ENCODE results near the gene FXYD4. TPM values are rescaled to one million over a fixed set of nuclear protein-coding genes. Genes with fewer than 3 reads are reported as not detected.

The FXYD4 gene
- polyA plus RNA-seq, 1 of the 3 experiments (the other 2 are of a cell fraction) = not detected

DNA sequence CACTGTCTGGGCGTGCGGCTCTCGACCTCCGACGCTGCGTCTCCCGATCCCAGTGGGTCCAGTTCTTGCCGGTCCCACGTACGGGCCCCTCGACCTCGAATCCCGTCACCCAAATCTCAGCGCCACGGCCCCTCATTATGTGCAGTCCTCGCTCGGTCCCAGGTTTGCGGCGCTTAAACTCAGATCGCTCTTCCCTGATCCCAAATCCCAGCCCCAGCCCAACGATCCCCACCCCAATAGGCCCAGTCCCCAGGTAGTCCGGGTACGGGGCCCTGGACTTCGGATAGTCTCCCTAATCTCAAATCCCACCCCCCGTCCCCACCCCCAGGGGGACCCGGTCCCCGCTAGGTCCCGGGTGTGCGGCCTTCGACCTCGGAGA lies 36.9 kb downstream of the FXYD4 start:
- TF ChIP-seq ELF1 (IDR thresholded peaks at IDR 0.05) (no peak), RXRA (IDR thresholded peaks at IDR 0.05; ENCODE audit: borderline replicate concordance, low read depth) (no peak), RCOR1 (IDR thresholded peaks at IDR 0.05; ENCODE audit: low read length) (no peak)
- TF ChIP-seq, protein P1, sequence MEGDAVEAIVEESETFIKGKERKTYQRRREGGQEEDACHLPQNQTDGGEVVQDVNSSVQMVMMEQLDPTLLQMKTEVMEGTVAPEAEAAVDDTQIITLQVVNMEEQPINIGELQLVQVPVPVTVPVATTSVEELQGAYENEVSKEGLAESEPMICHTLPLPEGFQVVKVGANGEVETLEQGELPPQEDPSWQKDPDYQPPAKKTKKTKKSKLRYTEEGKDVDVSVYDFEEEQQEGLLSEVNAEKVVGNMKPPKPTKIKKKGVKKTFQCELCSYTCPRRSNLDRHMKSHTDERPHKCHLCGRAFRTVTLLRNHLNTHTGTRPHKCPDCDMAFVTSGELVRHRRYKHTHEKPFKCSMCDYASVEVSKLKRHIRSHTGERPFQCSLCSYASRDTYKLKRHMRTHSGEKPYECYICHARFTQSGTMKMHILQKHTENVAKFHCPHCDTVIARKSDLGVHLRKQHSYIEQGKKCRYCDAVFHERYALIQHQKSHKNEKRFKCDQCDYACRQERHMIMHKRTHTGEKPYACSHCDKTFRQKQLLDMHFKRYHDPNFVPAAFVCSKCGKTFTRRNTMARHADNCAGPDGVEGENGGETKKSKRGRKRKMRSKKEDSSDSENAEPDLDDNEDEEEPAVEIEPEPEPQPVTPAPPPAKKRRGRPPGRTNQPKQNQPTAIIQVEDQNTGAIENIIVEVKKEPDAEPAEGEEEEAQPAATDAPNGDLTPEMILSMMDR (IDR thresholded peaks at IDR 0.05) = peak; percentile 16; the same call in 1 of the 2 replicates
- TF ChIP-seq, protein P2, sequence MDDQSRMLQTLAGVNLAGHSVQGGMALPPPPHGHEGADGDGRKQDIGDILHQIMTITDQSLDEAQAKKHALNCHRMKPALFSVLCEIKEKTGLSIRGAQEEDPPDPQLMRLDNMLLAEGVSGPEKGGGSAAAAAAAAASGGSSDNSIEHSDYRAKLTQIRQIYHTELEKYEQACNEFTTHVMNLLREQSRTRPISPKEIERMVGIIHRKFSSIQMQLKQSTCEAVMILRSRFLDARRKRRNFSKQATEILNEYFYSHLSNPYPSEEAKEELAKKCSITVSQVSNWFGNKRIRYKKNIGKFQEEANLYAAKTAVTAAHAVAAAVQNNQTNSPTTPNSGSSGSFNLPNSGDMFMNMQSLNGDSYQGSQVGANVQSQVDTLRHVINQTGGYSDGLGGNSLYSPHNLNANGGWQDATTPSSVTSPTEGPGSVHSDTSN (IDR thresholded peaks at IDR 0.05) = no peak
- CTCF ChIA-PET = interaction anchor here (0.6 to 1.8 kb wide), 4 partner anchors 11 to 202 kb away, joined by 3 to 6 read pairs (median 5); partner anchors contain the start of gene ZNF487

DNA sequence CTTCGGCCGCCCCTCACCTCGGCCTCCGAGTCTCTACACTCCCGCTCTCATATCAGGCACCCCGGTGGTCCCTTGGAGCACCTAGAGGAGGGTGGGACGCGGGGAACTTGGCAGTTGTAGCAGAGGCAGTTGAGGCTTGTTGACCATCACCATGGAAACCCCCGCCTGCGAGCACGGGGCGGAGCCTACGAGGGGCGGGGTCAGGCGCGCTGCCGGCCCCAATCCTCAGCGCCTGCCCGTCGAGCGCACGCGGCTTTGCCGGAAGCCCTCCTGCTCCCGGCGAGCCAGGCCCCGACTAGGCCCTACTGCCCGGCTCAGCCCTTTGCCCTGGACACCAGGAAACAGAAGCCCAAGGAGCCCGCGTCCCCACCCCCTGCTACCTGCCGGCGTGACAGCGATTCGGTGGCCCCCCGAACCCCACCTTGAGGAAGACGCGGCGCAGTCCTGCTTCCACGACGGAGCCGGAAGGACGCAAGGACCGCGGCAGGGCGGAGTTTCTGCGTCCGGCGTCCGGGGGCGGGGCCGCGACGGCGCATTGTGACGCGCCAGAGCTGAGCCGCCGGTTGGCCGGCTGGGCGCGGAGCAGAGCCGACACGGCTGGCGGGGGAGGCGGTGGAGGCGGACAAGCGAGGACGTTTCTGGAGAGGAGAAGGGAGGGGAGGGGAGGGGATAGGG lies 37.4 kb downstream of the FXYD4 start, which contains the start of gene HNRNPF:
HNRNPF (minus strand) TSS at position 477 of the 675 bp plus-strand sequence. CDS start 21,302 bp downstream, outside the sequence.
- Histone ChIP-seq H3K9ac (peak within 1 kb of the TSS; percentile 99), H3K9me2 (no peaks in the 10 kb centered on the region), H3K27me3 (ENCODE audit: insufficient read depth) (no peaks in the 10 kb centered on the region), H3K4me3 (ENCODE audit: low read depth in 2 of 2, low read length in 1 of 2) (peak within 1 kb of the TSS; percentile 67 to 86), H3K9me3 (no peaks in the 10 kb centered on the region), H3K36me3 (replicated peaks in 1 of 2; ENCODE audit: control insufficient read depth in 1 of 2, insufficient read depth in 2 of 2, low read length in 1 of 2) (peaks cover 0 to 9% of the 10 kb centered on the region in 2 experiments), H3K27ac (ENCODE audit: low read depth in 2 of 2, low read length in 1 of 2) (peak within 1 kb of the TSS; percentile 92 to 97), H3K4me1 (ENCODE audit: control insufficient read depth in 1 of 2, insufficient read depth in 2 of 2, low read depth in 1 of 2, low read length in 1 of 2) (peaks cover 11 to 12% of the 10 kb centered on the region in 2 experiments; a peak in 2 of 4 replicates), H2AFZ (ENCODE audit: low read depth) (peak within 1 kb of the TSS; percentile 98), H3F3A (replicated peaks; ENCODE audit: insufficient read depth) (peaks cover 18% of the 10 kb centered on the region), H4K20me1 (ENCODE audit: insufficient read depth) (peaks cover 39% of the 10 kb centered on the region), H3K79me2 (ENCODE audit: insufficient read depth) (peaks cover 51% of the 10 kb centered on the region), H3K4me2 (peak within 1 kb of the TSS; percentile 98)
- CTCF ChIA-PET = interaction anchor here (0.6 to 1.8 kb wide), 4 partner anchors 11 to 202 kb away, joined by 3 to 6 read pairs (median 5); partner anchors contain the start of gene ZNF487
- POLR2A ChIA-PET = interaction anchor here (1.4 to 1.7 kb wide), 4 partner anchors 11 to 27 kb away, joined by 4 to 12 read pairs (median 8); partner anchors contain the start of gene ZNF487
- peak; percentile 94 for DNase-seq
- under 1% methylated on average over 37 of the region's 68 CpGs for WGBS (ENCODE audit: low lambda C conversion rate)
- TF ChIP-seq SIN3A (IDR thresholded peaks at IDR 0.05; ENCODE audit: borderline replicate concordance, low read depth, low read length) (peak; percentile 77; the same call in 1 of the 2 replicates), EP300 (IDR thresholded peaks at IDR 0.05; ENCODE audit: borderline replicate concordance in 1 of 2, low read depth in 1 of 2, low read length in 1 of 2) (no peak; a peak in 1 of 4 replicates), POLR2AphosphoS5 (IDR thresholded peaks at IDR 0.05; ENCODE audit: low read depth, low read length) (peak; percentile 87), MXI1 (IDR thresholded peaks at IDR 0.05; ENCODE audit: low read depth, low read length) (peak; percentile 77), NRF1 (IDR thresholded peaks at IDR 0.05; ENCODE audit: low read depth, low read length) (peak; percentile 59), GABPA (IDR thresholded peaks at IDR 0.05; ENCODE audit: low read depth) (peak; percentile 75), FOXM1 (IDR thresholded peaks at IDR 0.05; ENCODE audit: low read depth) (no peak), RFX5 (IDR thresholded peaks at IDR 0.05; ENCODE audit: low read length) (peak; percentile 73; the same call in 1 of the 2 replicates), ELF1 (IDR thresholded peaks at IDR 0.05) (peak; percentile 83), GATA2 (CRISPR knock-in tag; IDR thresholded peaks at IDR 0.05) (no peak), FOXJ3 (CRISPR knock-in tag; IDR thresholded peaks at IDR 0.05) (no peak)
- TF ChIP-seq, protein P3, sequence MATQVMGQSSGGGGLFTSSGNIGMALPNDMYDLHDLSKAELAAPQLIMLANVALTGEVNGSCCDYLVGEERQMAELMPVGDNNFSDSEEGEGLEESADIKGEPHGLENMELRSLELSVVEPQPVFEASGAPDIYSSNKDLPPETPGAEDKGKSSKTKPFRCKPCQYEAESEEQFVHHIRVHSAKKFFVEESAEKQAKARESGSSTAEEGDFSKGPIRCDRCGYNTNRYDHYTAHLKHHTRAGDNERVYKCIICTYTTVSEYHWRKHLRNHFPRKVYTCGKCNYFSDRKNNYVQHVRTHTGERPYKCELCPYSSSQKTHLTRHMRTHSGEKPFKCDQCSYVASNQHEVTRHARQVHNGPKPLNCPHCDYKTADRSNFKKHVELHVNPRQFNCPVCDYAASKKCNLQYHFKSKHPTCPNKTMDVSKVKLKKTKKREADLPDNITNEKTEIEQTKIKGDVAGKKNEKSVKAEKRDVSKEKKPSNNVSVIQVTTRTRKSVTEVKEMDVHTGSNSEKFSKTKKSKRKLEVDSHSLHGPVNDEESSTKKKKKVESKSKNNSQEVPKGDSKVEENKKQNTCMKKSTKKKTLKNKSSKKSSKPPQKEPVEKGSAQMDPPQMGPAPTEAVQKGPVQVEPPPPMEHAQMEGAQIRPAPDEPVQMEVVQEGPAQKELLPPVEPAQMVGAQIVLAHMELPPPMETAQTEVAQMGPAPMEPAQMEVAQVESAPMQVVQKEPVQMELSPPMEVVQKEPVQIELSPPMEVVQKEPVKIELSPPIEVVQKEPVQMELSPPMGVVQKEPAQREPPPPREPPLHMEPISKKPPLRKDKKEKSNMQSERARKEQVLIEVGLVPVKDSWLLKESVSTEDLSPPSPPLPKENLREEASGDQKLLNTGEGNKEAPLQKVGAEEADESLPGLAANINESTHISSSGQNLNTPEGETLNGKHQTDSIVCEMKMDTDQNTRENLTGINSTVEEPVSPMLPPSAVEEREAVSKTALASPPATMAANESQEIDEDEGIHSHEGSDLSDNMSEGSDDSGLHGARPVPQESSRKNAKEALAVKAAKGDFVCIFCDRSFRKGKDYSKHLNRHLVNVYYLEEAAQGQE (IDR thresholded peaks at IDR 0.05; ENCODE audit: low read depth, low read length) = 0 out of 2 replicates have a peak, but pooled peaks have one; percentile 19
- TF ChIP-seq, protein P4, sequence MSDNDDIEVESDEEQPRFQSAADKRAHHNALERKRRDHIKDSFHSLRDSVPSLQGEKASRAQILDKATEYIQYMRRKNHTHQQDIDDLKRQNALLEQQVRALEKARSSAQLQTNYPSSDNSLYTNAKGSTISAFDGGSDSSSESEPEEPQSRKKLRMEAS (IDR thresholded peaks at IDR 0.05; ENCODE audit: low read depth) = peak; percentile 99
- TF ChIP-seq, protein P2 (IDR thresholded peaks at IDR 0.05) = 0 out of 2 replicates have a peak, but pooled peaks have one; percentile 4

More for the DNA sequence above, 36.9 kb downstream of the FXYD4 start:
- Histone ChIP-seq H4K20me1 (ENCODE audit: insufficient read depth) (peaks cover 45% of the 10 kb centered on the region), H3F3A (replicated peaks; ENCODE audit: insufficient read depth) (peaks cover 18% of the 10 kb centered on the region), H3K9me2 (no peaks in the 10 kb centered on the region), H3K27me3 (ENCODE audit: insufficient read depth) (no peaks in the 10 kb centered on the region), H3K4me1 (ENCODE audit: control insufficient read depth in 1 of 2, insufficient read depth in 2 of 2, low read depth in 1 of 2, low read length in 1 of 2) (peaks cover 11 to 12% of the 10 kb centered on the region in 2 experiments; a peak in 2 of 4 replicates), H3K4me2 (peak overlapping the region; percentile 98), H3K9me3 (no peaks in the 10 kb centered on the region), H3K79me2 (ENCODE audit: insufficient read depth) (peaks cover 56% of the 10 kb centered on the region), H2AFZ (ENCODE audit: low read depth) (no peak overlapping the region), H3K9ac (peak overlapping the region; percentile 99), H3K36me3 (replicated peaks in 1 of 2; ENCODE audit: control insufficient read depth in 1 of 2, insufficient read depth in 2 of 2, low read length in 1 of 2) (peaks cover 0 to 15% of the 10 kb centered on the region in 2 experiments), H3K4me3 (ENCODE audit: low read depth in 2 of 2, low read length in 1 of 2) (peak overlapping the region; percentile 67 to 86), H3K27ac (ENCODE audit: low read depth in 2 of 2, low read length in 1 of 2) (peak overlapping the region; percentile 92 to 97)
- POLR2A ChIA-PET = interaction anchor here (0.9 to 1.4 kb wide), 2 partner anchors 10 to 12 kb away, joined by 3 to 4 read pairs; no protein-coding TSS in a partner anchor
- DNase-seq = no peak
- WGBS (ENCODE audit: low lambda C conversion rate) = 0% methylated on average over 7 of the region's 31 CpGs
